ENCODE measurements around the gene GPHN.

DNA sequence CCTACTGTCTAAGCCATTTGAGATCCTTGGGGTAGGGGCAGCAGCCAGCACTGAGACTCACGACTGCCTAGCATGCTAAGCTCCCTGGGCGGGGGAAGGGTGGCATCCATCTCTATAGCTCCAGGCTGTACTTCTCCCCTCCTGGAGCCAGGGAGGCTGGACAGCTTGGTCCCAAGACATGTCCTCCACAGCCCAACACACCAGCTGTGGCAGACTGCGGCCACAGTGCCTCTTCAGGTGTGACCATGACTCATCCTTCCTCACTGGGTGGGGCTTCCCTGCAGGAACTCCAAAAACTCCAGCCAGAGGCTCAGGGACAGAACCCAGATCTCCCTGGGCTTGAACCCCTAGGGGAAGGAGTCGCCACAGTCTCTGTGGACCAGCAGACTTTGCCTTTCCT lies 193.9 kb downstream of the GPHN start:
- TF ChIP-seq, protein P1, sequence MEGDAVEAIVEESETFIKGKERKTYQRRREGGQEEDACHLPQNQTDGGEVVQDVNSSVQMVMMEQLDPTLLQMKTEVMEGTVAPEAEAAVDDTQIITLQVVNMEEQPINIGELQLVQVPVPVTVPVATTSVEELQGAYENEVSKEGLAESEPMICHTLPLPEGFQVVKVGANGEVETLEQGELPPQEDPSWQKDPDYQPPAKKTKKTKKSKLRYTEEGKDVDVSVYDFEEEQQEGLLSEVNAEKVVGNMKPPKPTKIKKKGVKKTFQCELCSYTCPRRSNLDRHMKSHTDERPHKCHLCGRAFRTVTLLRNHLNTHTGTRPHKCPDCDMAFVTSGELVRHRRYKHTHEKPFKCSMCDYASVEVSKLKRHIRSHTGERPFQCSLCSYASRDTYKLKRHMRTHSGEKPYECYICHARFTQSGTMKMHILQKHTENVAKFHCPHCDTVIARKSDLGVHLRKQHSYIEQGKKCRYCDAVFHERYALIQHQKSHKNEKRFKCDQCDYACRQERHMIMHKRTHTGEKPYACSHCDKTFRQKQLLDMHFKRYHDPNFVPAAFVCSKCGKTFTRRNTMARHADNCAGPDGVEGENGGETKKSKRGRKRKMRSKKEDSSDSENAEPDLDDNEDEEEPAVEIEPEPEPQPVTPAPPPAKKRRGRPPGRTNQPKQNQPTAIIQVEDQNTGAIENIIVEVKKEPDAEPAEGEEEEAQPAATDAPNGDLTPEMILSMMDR (IDR thresholded peaks at IDR 0.05; ENCODE audit: low read length), result no peak
- TF ChIP-seq EZH2 (IDR thresholded peaks at IDR 0.05; ENCODE audit: borderline replicate concordance, low read length), result no peak
